ENCODE results near the gene GJD3.

Gene GJD3

GRCh38 chr17:40345994-40346764, 18.4 kb downstream of the GJD3 start:
- Histone ChIP-seq H3K27me3 (ENCODE audit: insufficient read depth, poor library complexity, severe bottlenecking) (no peaks in the 10 kb centered on the region), H3K4me3 (replicated peaks; ENCODE audit: insufficient read depth, low read length) (no peak overlapping the region), H3K27ac (replicated peaks) (no peak overlapping the region)
- TF ChIP-seq, protein P1, sequence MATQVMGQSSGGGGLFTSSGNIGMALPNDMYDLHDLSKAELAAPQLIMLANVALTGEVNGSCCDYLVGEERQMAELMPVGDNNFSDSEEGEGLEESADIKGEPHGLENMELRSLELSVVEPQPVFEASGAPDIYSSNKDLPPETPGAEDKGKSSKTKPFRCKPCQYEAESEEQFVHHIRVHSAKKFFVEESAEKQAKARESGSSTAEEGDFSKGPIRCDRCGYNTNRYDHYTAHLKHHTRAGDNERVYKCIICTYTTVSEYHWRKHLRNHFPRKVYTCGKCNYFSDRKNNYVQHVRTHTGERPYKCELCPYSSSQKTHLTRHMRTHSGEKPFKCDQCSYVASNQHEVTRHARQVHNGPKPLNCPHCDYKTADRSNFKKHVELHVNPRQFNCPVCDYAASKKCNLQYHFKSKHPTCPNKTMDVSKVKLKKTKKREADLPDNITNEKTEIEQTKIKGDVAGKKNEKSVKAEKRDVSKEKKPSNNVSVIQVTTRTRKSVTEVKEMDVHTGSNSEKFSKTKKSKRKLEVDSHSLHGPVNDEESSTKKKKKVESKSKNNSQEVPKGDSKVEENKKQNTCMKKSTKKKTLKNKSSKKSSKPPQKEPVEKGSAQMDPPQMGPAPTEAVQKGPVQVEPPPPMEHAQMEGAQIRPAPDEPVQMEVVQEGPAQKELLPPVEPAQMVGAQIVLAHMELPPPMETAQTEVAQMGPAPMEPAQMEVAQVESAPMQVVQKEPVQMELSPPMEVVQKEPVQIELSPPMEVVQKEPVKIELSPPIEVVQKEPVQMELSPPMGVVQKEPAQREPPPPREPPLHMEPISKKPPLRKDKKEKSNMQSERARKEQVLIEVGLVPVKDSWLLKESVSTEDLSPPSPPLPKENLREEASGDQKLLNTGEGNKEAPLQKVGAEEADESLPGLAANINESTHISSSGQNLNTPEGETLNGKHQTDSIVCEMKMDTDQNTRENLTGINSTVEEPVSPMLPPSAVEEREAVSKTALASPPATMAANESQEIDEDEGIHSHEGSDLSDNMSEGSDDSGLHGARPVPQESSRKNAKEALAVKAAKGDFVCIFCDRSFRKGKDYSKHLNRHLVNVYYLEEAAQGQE (IDR thresholded peaks at IDR 0.05; ENCODE audit: insufficient replicate concordance, low read depth): no peak
- TF ChIP-seq, protein P2, sequence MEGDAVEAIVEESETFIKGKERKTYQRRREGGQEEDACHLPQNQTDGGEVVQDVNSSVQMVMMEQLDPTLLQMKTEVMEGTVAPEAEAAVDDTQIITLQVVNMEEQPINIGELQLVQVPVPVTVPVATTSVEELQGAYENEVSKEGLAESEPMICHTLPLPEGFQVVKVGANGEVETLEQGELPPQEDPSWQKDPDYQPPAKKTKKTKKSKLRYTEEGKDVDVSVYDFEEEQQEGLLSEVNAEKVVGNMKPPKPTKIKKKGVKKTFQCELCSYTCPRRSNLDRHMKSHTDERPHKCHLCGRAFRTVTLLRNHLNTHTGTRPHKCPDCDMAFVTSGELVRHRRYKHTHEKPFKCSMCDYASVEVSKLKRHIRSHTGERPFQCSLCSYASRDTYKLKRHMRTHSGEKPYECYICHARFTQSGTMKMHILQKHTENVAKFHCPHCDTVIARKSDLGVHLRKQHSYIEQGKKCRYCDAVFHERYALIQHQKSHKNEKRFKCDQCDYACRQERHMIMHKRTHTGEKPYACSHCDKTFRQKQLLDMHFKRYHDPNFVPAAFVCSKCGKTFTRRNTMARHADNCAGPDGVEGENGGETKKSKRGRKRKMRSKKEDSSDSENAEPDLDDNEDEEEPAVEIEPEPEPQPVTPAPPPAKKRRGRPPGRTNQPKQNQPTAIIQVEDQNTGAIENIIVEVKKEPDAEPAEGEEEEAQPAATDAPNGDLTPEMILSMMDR (IDR thresholded peaks at IDR 0.05; ENCODE audit: insufficient read depth, low read length): no peak
- TF ChIP-seq GABPA (IDR thresholded peaks at IDR 0.05; ENCODE audit: low read depth): no peak
- TF ChIP-seq SPI1 (IDR thresholded peaks at IDR 0.05; ENCODE audit: borderline replicate concordance, low read depth): no peak
- TF ChIP-seq POLR2AphosphoS5 (IDR thresholded peaks at IDR 0.05; ENCODE audit: low read depth): no peak
- no peak for DNase-seq (ENCODE audit: low read depth in 1 of 2, low spot score in 1 of 2)

- H3K27me3 ChIP-seq (ENCODE audit: insufficient read depth, poor library complexity, severe bottlenecking): no peaks in the 10 kb centered on the region
- no peak for DNase-seq (ENCODE audit: low read depth in 1 of 2, low spot score in 1 of 2)
- no peak overlapping the region for H3K27ac ChIP-seq (replicated peaks)
- H3K4me3 ChIP-seq (replicated peaks; ENCODE audit: insufficient read depth, low read length): no peak overlapping the region
- TF ChIP-seq POLR2AphosphoS5 (IDR thresholded peaks at IDR 0.05; ENCODE audit: low read depth) (no peak), SPI1 (IDR thresholded peaks at IDR 0.05; ENCODE audit: borderline replicate concordance, low read depth) (no peak), GABPA (IDR thresholded peaks at IDR 0.05; ENCODE audit: low read depth) (no peak)
- TF ChIP-seq, protein P2 (IDR thresholded peaks at IDR 0.05; ENCODE audit: insufficient read depth, low read length): no peak
- TF ChIP-seq, protein P1 (IDR thresholded peaks at IDR 0.05; ENCODE audit: insufficient replicate concordance, low read depth): no peak
These were observed 19.2 kb downstream of the GJD3 start for GRCh38 chr17:40345161-40345993.

DNA sequence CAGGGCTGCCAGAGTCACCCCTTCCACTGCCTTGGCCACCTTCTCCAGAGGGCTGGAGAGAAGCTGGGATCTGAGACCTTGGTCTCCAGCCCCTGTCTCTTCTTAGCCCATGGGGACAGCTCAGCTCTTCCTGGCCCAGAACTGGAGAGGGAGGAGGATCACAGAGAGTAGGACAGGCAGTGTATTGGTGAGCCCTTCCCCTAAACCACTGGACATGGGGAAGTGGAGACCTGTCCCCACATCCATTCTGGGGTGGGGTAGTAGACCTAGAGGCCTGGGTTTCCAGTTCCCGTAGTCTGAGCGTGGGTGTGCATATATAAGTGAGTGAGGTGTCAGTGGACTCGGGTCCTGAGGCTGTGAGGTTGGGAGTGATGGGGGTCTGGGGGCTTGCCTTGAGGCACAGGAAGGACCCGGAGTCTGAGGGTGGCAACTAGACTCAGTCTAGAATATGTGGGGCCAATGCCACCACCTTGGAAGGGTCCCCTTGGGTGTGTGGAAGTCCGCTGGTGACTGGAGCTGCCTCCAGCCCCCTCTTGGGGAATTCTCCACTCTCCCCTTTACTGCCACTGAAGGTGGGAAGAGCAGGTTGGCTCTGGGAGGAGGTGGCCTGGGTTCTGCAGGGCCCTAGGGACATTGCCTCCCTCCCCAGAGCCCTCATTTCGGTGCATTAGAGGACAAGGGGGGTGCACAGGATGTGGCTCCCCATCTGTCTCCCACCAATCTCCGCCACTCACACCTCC, 19.9 kb downstream of the GJD3 start:
- DNase-seq (ENCODE audit: low read depth in 1 of 2, low spot score in 1 of 2): no peak
- no peak overlapping the region for H3K27ac ChIP-seq (replicated peaks)
- H3K27me3 ChIP-seq (ENCODE audit: insufficient read depth, poor library complexity, severe bottlenecking): no peaks in the 10 kb centered on the region
- TF ChIP-seq, protein P2 (IDR thresholded peaks at IDR 0.05; ENCODE audit: insufficient read depth, low read length): no peak
- no peak overlapping the region for H3K4me3 ChIP-seq (replicated peaks; ENCODE audit: insufficient read depth, low read length)
